WTC11 (cell line): ENCODE results near the gene STYXL2.

ENCODE experiments used
- ESRRA ChIP-seq: sonication (generic); formaldehyde crosslinking; IDR thresholded peaks from 2 replicates; pipeline ENCODE4 v1.8.1; 2022; ENCODE audit warnings: mild to moderate bottlenecking, missing genetic modification reagents, borderline replicate concordance
- ETV6 ChIP-seq: sonication (generic); formaldehyde crosslinking; IDR thresholded peaks from 2 replicates; pipeline ENCODE4 v1.8.1; 2022; ENCODE audit warnings: mild to moderate bottlenecking, missing genetic modification reagents
- FOXP1 ChIP-seq: sonication (generic); formaldehyde crosslinking; IDR thresholded peaks from 2 replicates; pipeline ENCODE4 v1.8.0; 2022; ENCODE audit warnings: missing genetic modification reagents, mild to moderate bottlenecking, moderate library complexity, borderline replicate concordance
- JUN ChIP-seq: sonication (generic); formaldehyde crosslinking; IDR thresholded peaks from 2 replicates; pipeline ENCODE4 v1.8.0; 2023; ENCODE audit warnings: mild to moderate bottlenecking, missing genetic modification reagents
- PREB ChIP-seq: sonication (generic); formaldehyde crosslinking; IDR thresholded peaks from 2 replicates; pipeline ENCODE4 v1.8.1; 2022; ENCODE audit warnings: mild to moderate bottlenecking, missing genetic modification reagents, moderate library complexity, borderline replicate concordance
- USF2 ChIP-seq: sonication (generic); formaldehyde crosslinking; IDR thresholded peaks from 2 replicates; pipeline ENCODE4 v1.8.1; 2023; ENCODE audit warnings: mild to moderate bottlenecking, missing genetic modification reagents, moderate library complexity
- ZNF121 ChIP-seq: sonication (generic); formaldehyde crosslinking; IDR thresholded peaks from 2 replicates; pipeline ENCODE4 v1.8.0; 2023; ENCODE audit warnings: missing genetic modification reagents
- ZNF416 ChIP-seq: fragments of 250-450 bp; sonication (Bioruptor Pico); IDR thresholded peaks from 2 replicates; pipeline ENCODE4 v1.9.0; 2021; ENCODE audit warnings: mild to moderate bottlenecking, inconsistent platforms
- ZNF423 ChIP-seq: fragments of 250-450 bp; sonication (Bioruptor Pico); IDR thresholded peaks from 2 replicates; pipeline ENCODE4 v2.1.2; 2022; ENCODE audit warnings: mild to moderate bottlenecking, moderate library complexity
- ZNF671 ChIP-seq: fragments of 250-450 bp; sonication (Bioruptor Pico); IDR thresholded peaks from 2 replicates; pipeline ENCODE4 v1.8.0; 2021; ENCODE audit warnings: mild to moderate bottlenecking
- TF ChIP-seq, protein P1 (sequence below): fragments of 200-600 bp; IDR thresholded peaks from 2 replicates; pipeline ENCODE4 v1.8.0; 2022; ENCODE audit warnings: antibody characterized with exemption
- TF ChIP-seq, protein P2 (sequence below): sonication (generic); formaldehyde crosslinking; IDR thresholded peaks from 2 replicates; pipeline ENCODE4 v1.8.1; 2022; ENCODE audit warnings: low read depth, mild to moderate bottlenecking, moderate library complexity, missing genetic modification reagents, borderline replicate concordance
- TF ChIP-seq, protein P3 (sequence below): sonication (generic); formaldehyde crosslinking; IDR thresholded peaks from 2 replicates; pipeline ENCODE4 v1.8.0; 2023; ENCODE audit warnings: missing genetic modification reagents, mild to moderate bottlenecking, borderline replicate concordance
- TF ChIP-seq, protein P4 (sequence below): sonication (generic); formaldehyde crosslinking; IDR thresholded peaks from 2 replicates; pipeline ENCODE4 v1.8.1; 2023; ENCODE audit warnings: mild to moderate bottlenecking, missing genetic modification reagents

- TF ChIP-seq, protein P1, sequence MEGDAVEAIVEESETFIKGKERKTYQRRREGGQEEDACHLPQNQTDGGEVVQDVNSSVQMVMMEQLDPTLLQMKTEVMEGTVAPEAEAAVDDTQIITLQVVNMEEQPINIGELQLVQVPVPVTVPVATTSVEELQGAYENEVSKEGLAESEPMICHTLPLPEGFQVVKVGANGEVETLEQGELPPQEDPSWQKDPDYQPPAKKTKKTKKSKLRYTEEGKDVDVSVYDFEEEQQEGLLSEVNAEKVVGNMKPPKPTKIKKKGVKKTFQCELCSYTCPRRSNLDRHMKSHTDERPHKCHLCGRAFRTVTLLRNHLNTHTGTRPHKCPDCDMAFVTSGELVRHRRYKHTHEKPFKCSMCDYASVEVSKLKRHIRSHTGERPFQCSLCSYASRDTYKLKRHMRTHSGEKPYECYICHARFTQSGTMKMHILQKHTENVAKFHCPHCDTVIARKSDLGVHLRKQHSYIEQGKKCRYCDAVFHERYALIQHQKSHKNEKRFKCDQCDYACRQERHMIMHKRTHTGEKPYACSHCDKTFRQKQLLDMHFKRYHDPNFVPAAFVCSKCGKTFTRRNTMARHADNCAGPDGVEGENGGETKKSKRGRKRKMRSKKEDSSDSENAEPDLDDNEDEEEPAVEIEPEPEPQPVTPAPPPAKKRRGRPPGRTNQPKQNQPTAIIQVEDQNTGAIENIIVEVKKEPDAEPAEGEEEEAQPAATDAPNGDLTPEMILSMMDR = no peak
- TF ChIP-seq, protein P2, sequence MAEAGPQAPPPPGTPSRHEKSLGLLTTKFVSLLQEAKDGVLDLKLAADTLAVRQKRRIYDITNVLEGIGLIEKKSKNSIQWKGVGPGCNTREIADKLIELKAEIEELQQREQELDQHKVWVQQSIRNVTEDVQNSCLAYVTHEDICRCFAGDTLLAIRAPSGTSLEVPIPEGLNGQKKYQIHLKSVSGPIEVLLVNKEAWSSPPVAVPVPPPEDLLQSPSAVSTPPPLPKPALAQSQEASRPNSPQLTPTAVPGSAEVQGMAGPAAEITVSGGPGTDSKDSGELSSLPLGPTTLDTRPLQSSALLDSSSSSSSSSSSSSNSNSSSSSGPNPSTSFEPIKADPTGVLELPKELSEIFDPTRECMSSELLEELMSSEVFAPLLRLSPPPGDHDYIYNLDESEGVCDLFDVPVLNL (CRISPR knock-in tag) = no peak
- TF ChIP-seq FOXP1 (CRISPR knock-in tag) (no peak), JUN (CRISPR knock-in tag) (no peak), ZNF121 (CRISPR knock-in tag) (no peak), ZNF416 (CRISPR knock-in tag) (no peak), ZNF423 (no peak), ETV6 (CRISPR knock-in tag) (no peak), ESRRA (no peak), ZNF671 (CRISPR knock-in tag) (no peak), PREB (CRISPR knock-in tag) (no peak), USF2 (CRISPR knock-in tag) (no peak)
- TF ChIP-seq, protein P3, sequence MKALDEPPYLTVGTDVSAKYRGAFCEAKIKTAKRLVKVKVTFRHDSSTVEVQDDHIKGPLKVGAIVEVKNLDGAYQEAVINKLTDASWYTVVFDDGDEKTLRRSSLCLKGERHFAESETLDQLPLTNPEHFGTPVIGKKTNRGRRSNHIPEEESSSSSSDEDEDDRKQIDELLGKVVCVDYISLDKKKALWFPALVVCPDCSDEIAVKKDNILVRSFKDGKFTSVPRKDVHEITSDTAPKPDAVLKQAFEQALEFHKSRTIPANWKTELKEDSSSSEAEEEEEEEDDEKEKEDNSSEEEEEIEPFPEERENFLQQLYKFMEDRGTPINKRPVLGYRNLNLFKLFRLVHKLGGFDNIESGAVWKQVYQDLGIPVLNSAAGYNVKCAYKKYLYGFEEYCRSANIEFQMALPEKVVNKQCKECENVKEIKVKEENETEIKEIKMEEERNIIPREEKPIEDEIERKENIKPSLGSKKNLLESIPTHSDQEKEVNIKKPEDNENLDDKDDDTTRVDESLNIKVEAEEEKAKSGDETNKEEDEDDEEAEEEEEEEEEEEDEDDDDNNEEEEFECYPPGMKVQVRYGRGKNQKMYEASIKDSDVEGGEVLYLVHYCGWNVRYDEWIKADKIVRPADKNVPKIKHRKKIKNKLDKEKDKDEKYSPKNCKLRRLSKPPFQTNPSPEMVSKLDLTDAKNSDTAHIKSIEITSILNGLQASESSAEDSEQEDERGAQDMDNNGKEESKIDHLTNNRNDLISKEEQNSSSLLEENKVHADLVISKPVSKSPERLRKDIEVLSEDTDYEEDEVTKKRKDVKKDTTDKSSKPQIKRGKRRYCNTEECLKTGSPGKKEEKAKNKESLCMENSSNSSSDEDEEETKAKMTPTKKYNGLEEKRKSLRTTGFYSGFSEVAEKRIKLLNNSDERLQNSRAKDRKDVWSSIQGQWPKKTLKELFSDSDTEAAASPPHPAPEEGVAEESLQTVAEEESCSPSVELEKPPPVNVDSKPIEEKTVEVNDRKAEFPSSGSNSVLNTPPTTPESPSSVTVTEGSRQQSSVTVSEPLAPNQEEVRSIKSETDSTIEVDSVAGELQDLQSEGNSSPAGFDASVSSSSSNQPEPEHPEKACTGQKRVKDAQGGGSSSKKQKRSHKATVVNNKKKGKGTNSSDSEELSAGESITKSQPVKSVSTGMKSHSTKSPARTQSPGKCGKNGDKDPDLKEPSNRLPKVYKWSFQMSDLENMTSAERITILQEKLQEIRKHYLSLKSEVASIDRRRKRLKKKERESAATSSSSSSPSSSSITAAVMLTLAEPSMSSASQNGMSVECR (CRISPR knock-in tag) = no peak
- TF ChIP-seq, protein P4, sequence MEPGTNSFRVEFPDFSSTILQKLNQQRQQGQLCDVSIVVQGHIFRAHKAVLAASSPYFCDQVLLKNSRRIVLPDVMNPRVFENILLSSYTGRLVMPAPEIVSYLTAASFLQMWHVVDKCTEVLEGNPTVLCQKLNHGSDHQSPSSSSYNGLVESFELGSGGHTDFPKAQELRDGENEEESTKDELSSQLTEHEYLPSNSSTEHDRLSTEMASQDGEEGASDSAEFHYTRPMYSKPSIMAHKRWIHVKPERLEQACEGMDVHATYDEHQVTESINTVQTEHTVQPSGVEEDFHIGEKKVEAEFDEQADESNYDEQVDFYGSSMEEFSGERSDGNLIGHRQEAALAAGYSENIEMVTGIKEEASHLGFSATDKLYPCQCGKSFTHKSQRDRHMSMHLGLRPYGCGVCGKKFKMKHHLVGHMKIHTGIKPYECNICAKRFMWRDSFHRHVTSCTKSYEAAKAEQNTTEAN (CRISPR knock-in tag) = no peak
Measured at GRCh38 chr1:167110586-167110985, 16.7 kb downstream of the STYXL2 start.
